GM21825 (cell line): ENCODE results near the gene MYH14.

ENCODE experiments used
- ATAC-seq: cut with Tn5 transposase; IDR thresholded peaks from one replicate; pipeline ENCODE4 v1.9.1; 2021; ENCODE audit warnings: mild to moderate bottlenecking, moderate library complexity; ENCODE audit not compliant: unreplicated experiment

MYH14 gene

DNA sequence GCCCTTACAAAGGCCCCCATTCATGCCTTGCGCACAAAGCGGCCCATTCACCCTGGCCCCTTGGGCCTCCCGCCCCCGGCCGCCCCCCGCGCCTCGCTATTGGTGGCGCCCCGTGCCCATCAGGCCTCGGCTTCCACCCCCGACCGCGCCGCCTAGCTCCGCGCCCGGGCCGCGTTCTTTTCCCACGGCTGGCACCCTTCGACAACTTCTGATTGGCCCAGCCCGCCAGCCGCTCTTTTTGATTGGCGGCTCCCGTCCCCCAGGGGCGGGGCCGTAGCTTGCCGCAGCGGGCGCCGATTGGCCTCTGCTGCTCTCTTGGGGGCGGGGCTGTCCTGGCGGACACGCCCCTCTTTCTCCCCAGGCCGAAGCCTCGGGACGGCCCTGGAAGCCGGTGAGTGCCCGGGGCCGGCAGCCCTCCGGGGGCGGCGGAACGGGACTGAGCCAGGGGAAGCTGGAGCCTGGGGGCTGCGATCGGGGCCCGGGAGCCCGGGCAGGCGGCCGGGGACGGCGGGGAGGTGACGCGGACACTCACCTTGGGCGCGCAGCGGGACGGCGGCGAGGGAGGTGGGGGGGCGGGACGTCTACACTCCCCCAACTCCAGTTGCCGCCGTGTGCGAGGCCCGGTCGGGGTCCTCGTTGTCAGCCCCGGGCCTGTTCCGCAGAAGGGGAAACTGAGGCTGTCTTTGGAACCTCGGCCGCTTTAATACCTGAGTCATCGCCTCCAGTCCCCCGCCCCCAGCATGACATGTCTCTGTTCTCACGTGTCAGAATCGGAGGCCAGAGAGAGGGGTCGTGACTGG lies at the start of gene MYH14:
Gene MYH14 (plus strand): TSS at position 342 of the 800 bp plus-strand sequence. CDS start 6,744 bp downstream, outside the sequence.
- ATAC-seq: no peak

DNA sequence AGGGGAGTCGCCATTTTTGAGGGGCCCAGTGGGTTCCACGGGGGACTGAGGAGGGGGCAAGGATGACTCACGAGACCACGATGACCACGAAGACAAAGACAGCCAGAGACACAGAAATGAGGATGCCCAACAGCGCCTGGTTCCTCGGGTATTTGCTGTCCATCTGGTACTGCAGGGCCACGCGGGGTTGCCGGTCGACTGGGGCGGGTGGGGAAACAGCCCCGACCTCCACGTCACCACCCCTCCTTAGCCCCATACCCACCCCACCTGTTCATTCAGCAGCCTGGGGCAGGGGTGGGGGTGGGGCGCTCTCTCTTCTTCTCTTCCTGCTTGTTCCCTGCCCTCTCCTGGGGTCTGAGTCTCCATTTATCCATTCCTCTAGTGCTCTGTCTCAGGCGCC lies 48.9 kb upstream of the MYH14 start:
- ATAC-seq: no peak

- no peak for ATAC-seq
Observed at GRCh38 chr19:50155520-50156109, 47.8 kb upstream of the MYH14 start.

DNA sequence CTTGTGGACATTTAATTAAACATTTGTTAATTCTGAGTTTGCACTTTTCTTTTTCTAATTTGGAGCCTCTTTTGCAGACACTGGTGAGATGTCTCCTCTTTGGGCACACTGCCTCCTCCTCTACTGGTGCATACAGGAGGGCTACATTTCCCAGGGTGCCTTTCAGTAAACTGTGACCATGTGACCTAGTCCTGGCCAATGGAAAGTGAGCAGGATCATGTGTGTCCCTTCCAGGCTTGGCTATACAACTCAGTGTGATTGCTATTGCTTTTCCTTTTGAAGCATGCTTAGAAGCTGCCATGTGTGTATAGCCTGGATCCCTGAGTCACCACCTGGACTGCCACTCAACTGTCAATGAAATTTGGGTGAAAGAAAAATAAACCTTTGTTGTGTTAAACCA lies 44.8 kb upstream of the MYH14 start:
- ATAC-seq: no peak

- no peak for ATAC-seq
Observed at GRCh38 chr19:50159078-50159477, 44.3 kb upstream of the MYH14 start.

DNA sequence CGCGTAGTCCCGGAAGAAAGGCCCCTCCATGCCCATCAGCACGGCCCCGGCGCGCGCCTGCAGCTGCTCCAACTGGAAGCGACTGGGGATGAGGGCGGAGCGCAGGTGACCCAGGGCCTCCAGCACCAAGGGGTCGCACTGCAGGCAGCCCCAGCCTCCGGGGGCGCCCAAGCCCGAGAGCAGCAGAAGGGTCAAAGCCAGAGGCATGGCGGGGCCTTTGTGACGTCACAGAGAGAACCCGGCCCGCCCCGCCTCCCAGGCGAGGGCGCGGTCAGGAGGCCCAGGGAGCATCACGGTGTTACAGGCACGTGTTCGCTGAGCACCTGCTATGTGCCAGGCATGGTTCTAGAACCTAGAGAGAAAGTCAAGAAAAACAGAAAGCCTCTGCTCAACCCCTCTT lies 40.4 kb upstream of the MYH14 start, which contains the start of gene IZUMO2:
Gene IZUMO2 (minus strand): TSS at position 294 of the 400 bp plus-strand sequence. CDS start 87 bp downstream, at position 207.
- ATAC-seq: no peak

- ATAC-seq: no peak
Observed at GRCh38 chr19:50167314-50167721, 36.1 kb upstream of the MYH14 start.

- ATAC-seq: no peak
Observed at GRCh38 chr19:50171752-50172151, 31.7 kb upstream of the MYH14 start.

- no peak for ATAC-seq
Observed at GRCh38 chr19:50172726-50173125, 30.7 kb upstream of the MYH14 start.

DNA sequence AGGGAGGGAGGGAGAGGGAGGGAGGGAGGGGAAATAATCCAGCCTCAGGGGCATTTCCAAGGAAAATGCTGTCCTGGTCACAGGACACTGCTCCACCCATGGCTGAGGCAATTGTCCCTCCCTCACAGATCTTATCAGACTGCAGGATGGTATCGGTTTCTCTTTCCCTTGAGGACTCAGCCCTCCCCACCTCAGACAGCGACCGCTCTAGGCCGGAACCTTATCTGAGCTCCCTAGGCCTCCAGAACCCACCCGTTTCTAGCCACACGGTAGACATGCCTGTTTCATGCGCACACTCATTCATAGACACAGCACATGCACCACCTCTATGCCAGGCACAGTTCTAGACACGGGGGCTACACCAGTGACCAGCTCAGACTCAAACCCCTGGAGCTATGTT lies 30.3 kb upstream of the MYH14 start:
- no peak for ATAC-seq

- no peak for ATAC-seq
Observed at GRCh38 chr19:50174100-50174793, 29.2 kb upstream of the MYH14 start.

GRCh38 chr19:50175924-50176323 lies 27.5 kb upstream of the MYH14 start:
- no peak for ATAC-seq

DNA sequence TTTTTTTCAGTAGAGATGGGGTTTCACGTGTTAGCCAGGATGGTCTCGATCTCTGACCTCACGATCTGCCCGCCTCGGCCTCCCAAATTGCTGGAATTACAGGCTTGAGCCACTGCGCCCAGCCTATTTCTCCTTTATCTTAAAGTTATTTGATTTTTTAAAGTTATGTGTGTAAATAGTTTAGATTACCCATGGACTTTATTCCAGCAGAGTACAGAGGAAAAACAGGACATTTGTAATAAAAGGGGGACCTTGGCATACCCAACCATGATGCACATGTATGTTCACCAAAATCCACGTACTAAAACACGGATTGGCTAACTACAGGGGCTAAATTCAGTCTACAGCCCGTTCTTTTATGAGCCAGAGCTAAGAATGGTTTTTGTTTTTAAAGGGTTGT lies 26.6 kb upstream of the MYH14 start:
- no peak for ATAC-seq

- no peak for ATAC-seq
Observed at GRCh38 chr19:50178320-50178719, 25.1 kb upstream of the MYH14 start.

DNA sequence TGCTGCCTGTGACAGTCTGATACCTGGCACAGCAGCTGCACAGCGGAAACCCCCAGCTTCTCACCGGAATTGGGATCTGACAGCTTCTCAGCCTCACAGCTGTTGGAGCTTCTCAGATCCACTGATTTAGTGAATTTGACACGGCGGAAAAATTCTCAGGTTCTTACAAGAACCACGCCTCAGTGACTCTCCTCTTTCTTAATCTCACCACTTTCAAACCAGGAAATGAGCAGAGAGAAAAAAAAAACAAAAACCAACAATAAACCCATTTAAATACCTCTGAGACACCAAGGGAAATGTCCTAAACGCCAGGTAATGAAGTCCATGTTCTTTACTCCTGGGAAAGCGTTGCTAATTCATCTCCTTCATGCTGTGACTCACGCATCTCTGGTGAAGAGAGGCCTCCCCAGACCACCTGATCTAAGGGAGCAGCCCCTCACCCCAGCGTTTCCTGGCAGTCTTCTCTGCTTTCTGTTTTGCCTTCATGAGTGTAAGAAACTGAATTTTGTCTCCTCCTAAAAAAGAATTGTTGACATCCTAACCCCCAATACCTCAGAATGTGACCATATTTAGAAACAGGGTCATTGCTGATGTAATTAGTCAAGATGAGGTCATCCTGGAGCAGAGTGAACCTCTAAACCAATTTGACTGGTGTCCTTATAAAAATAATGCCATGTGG lies 24.4 kb upstream of the MYH14 start:
- ATAC-seq: no peak

DNA sequence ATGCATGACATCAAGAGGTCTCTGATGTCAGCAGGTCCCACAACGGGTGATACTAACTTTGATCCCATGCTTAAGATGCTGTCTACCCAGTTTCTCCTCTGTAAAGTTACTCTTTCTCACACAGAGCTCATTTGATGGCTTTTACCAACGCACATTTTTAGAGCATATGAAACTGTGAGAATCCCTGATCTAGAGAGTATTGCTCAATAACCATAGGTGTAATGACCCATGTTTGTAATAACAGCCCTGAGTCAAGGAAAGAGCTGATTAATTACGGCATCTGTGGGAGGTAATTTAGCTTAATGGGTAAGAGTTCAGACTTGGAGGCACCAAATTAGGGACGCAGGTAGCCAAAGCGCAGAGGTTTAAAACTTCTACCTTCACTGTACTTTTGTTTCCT lies 22.3 kb upstream of the MYH14 start:
- no peak for ATAC-seq

- no peak for ATAC-seq
Observed at GRCh38 chr19:50184196-50184595, 19.2 kb upstream of the MYH14 start.

GRCh38 chr19:50187937-50188336 lies 15.5 kb upstream of the MYH14 start:
- no peak for ATAC-seq

DNA sequence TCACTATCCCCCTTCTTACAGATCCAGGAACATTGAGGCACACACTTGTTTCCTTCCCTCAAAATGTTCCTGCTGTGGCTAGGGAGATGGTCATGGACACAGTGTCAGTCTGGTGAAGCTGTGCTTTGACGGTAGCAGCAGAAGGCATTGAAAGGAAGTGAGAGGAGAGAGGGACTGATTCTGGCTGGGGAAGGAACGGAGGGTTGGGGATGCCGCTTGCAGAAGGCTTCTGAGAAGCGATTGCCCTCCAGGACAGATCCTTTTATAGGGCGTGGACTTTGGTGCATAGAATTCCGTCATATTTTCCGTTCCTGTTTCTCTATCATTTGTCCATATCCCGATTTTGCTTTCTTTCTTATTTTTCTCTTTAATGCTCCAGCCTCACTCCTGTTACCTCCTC lies 14.1 kb upstream of the MYH14 start:
- ATAC-seq: no peak

GRCh38 chr19:50190439-50190891 lies 13.0 kb upstream of the MYH14 start:
- no peak for ATAC-seq

GRCh38 chr19:50191216-50191615 lies 12.2 kb upstream of the MYH14 start:
- ATAC-seq: no peak
